Panc1 (cell line): ENCODE data around the gene BCAS3.

Experiments used
- CTCF ChIP-seq: fragments of 450-650 bp; IDR thresholded peaks from 2 replicates; pipeline ENCODE4 v1.5.1; 2017; ENCODE audit warnings: mild to moderate bottlenecking
- POLR2AphosphoS5 ChIP-seq: IDR thresholded peaks from 2 replicates; pipeline ENCODE4 v1.6.1; 2012; ENCODE audit warnings: mild to moderate bottlenecking, low read depth, low read length, moderate library complexity
- REST ChIP-seq, 2 experiments: IDR thresholded peaks; 2 replicates each; pipeline ENCODE4 v1.6.1; 2011 to 2012; ENCODE audit warnings: low read depth in 2 of 2, control low read depth in 1 of 2, low read length in 1 of 2, mild to moderate bottlenecking in 1 of 2, moderate library complexity in 1 of 2; ENCODE audit not compliant: insufficient read depth in 1 of 2
- SIN3A ChIP-seq: IDR thresholded peaks from 2 replicates; pipeline ENCODE4 v1.6.1; 2012; ENCODE audit warnings: low read depth, mild to moderate bottlenecking, low read length, moderate library complexity, borderline replicate concordance; ENCODE audit not compliant: insufficient read depth

GRCh38 chr17:61397086-61397842 lies 719.6 kb downstream of the BCAS3 start:
- TF ChIP-seq CTCF, result no peak
- TF ChIP-seq POLR2AphosphoS5, result no peak
- TF ChIP-seq REST (IDR thresholded peaks at IDR 0.05; ENCODE audit: insufficient read depth in 1 of 2, low read depth in 2 of 2, low read length in 1 of 2), result no peak
- no peak for TF ChIP-seq SIN3A
